GM21423 (cell line): ENCODE measurements around the gene ADCYAP1.

Source experiments
- ATAC-seq: cut with Tn5 transposase; IDR thresholded peaks from one replicate; pipeline ENCODE4 v1.9.1; 2021; ENCODE audit warnings: mild to moderate bottlenecking, moderate library complexity; ENCODE audit not compliant: unreplicated experiment

Gene ADCYAP1

DNA sequence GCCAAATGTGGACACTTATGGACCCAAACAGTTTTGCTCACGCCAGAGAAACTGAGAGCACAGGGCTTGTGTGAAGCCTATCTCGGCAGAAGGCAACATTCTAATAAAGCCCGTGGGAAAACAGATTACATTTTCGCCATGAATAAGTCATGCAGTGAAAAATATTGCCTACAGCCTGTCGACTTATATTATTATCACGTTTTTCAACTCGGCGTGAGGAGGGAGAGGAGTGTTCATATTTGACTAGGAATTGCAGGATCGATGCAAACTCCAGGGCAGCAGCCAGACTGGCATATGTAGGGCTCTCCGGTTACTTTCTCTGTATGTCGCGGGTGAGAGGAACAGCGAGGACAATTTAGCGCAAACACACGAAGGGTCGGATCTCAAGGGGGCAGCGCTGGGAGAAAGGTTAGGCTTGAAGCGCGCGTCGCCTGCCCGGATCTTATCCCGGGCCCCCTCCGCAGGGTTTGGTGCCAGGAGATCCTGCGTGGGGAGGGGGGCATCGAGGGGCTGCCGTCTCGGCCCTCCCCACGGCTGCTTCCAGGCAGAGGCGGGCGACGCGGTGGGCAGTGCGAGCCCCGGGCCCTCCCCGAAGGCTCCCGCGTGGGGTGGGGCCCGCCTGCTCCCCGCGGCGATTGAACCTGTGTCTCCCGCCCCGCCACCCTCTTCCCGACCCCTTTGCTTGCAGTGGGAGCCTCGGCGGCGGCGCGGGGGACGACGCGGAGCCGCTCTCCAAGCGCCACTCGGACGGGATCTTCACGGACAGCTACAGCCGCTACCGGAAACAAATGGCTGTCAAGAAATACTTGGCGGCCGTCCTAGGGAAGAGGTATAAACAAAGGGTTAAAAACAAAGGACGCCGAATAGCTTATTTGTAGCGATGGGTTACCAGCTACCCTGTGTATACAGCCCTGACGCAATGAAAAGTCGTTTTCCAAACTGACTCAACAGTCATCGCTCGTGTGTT lies 4.4 kb downstream of the ADCYAP1 start:
- no peak for ATAC-seq

DNA sequence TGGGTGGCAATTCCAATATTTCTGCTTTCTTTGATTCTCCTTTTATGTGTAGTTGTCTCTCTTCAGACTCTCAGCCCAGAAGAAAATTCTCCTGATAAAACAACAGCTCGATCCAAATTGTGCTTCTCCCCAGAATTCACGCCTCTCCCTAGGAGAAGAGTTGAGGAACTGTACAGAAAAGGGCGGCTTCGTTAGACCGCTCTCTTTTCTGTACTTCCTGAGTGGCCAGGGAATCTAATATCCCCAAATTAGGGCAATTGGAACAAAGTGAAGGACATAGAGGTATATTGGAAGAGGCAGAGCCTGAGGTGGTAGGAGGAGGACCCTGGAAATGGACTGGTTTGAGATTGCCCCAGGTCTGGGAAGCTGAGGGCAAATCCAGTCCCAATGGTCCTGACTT lies 5.6 kb downstream of the ADCYAP1 start:
- no peak for ATAC-seq

DNA sequence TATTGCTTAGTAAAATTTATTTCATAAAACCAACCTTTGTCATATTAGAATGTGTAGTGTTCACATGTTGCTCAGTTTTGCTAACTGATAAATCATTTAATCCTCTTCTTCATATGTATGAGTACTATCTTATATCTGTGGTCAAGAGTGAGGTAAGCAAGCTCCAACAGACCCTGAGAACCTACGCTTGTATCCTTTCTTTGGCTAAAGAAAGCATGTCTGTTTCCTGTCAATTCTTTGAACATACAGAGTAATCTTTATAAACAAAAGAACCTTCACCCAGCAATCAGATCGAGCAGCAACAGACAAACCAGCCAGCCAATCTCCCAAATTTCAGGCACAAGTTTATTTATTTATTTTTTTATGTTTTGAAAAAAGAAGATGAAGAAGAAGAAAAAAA lies 6.4 kb downstream of the ADCYAP1 start:
- no peak for ATAC-seq

DNA sequence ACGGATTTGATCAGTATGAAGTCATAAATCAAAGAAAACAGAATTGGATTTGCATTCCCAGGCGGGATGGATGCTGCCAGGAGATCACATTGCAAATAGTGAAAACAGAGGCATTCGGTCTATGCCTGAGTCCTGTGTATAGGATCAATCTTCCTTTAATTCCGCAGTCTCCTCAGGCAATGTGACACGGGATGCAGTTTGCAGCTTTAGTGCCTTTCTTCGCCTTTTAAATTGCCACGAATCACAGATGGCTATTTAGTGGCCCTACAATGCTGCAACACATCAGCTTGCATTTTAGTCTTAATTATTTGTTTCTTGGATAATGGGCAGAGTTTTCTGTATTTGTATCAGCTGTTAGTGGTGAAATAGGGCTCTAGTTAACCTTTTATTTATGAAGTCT lies 6.8 kb downstream of the ADCYAP1 start:
- ATAC-seq: no peak

DNA sequence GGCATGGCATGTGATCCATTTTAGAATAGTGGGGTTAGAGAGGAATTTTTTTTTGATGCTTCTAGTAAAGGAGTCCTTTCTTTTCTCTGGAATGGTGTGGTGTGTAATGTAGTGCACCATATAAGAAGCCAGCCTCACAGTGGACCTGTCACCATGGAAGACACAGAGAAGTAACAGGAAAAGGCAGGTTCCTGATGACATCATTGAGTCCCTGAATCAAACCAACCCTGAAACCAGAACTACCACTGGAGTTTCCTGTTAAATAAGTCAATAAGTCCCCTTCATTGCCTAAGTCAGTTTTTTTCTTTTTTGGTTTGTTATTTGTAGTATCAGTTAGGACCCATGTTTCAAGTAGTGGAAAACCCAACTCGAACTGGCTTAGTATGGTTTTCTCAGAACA lies 11.9 kb downstream of the ADCYAP1 start:
- no peak for ATAC-seq

DNA sequence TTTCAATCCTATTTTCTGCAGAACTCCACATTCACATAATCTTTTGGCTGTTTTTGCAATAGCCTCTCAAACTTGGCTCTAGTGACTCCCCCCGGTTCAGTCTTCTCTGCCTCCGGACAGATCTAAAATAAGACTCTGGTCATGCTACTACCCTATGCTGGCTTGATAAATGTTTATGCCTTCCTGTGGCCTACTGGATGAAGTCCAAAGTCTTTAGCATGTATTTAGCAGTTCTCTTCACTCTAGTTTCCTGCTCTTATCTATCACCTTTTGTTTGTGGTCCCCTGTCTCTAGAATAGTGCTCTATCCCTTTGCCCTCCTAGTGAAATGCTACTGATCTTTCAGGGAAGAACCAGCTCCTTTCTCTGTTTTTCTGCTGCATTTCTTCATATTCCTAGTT lies 14.4 kb downstream of the ADCYAP1 start:
- ATAC-seq: no peak

DNA sequence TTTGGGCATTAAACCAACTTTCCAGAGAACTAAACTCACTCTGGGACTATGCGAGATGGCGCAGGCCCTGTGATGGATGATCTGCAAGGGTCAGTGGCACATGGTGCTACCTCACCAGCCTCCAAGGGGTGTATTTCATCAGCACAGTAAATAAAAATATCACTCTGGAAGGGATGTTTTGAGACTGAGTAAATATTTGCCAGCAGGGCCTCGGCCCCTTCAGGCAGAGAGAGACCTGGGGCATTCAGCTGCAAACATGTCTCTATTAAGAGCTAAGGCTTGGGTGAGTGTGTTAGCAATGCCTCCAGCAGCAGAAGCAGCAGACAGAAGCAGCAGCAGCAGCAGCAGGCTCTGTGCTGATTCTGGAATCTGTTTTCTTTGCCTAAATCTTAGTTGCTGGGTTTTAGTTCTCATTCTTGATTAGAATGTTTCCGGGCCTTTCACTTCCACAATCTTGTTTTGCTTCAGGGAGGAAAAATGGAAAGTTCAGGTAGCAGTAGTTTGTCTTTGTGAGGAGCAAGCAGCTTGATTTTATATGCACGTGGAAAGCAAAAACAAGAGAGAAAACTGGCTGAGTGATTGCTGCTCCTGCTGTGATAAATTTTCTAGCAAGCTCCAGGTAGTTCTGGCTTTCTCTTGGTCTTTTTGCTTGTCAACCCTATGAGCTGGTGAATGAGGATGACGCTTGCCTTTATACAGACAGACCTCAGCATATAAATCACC lies 18.6 kb downstream of the ADCYAP1 start:
- ATAC-seq: no peak

DNA sequence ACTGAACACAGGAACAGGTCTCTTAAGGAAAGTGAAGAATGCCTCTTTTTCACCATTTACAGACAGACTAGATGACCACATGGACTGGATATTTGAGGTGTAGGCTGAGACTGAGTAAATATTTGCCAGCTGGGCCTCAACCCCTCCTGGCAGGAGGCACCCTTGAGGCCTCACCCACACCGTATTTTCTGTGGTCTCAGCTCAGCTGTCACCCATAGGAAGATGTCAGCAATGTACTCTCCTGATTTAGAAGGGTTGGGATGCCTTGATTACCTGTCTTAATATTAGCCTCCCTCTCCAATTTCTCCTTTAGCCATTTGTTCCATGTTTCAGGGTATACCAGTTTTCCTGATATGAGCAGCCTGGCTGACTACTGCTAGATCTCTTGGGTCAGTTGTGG lies 20.3 kb downstream of the ADCYAP1 start:
- no peak for ATAC-seq

DNA sequence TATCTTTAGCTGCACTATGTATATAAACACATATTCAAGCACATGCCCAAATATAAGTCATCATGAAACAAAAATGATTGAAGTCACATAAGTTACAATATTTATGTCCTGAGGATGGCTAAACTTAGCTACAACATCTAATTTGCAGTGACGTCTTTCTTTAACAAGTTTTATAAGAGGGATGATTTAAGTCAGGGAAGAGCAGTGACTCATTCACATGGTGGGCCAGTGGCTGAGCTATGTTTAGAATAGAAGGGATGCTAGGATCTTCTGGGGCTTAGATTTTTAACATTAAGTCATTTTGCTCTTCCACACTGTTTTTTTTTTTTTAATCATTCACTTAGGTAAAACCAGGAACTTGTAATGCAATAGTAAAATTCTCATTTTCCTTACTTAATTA lies 22.3 kb downstream of the ADCYAP1 start:
- ATAC-seq: no peak

DNA sequence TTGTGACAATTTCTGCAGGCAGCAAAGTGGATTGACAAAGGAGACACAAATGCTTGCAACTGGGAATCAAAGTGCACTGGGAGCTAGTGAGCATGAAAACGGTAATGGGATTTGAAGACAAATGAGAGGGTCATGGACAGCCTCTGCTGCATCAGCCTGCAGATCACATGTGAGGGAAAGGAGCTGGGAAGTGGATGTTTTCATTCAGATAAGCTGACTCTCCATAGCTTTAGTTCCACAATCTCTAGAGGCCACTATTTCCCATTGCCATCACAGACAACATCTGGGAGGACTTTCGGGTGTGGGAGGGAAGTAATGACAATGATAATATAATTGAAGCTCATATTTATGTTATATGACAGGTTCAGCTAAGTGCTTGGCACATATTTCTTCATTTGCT lies 28.4 kb downstream of the ADCYAP1 start:
- no peak for ATAC-seq

DNA sequence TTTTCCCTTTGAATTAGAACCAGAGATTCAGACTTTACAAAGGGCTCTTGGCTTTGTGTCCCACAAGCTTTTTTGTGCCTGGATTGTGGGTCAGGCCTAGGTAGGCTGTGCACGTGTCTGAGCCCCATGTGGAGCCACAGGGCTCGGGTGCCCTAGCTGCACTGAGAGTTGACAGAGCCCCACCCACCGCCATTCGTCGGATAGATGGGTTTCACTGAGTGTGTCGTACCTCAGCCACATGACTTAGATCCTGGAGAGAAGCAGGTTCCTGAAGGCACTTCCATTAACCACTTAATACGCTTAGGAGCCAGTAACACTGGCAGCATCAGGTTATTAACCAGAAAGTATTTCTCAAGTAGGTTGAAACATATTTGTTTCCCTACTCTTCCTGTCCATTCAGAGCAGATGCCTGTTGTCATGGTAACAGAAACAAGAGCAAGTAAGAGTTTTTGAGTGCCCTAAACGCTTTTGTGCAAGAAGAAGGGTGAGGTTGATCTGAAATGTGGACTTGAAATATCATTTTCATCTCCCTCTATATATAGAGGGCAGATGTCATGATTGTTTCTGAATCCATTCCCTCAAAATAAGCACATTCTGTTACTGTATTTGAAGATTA lies 30.0 kb downstream of the ADCYAP1 start:
- ATAC-seq: no peak

DNA sequence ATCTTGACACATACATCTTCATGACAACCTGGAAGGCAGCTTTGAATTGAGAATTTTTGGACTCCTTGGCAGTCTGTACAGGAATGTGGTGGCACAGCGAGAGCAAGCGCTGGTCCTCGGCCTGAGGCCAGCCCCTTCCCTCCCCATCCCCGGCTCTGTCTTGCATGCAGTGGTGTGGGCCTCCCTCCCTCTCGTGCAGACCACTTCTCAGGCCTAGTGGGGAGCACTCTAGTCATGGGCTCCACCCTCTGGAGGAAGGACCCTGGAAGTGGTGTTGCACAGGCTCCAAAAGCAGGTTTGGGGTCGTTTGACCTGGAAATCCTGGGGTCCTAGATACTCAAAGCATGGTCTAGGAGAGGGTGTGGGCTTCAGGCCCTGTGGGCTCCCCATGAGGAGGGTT lies 32.3 kb downstream of the ADCYAP1 start:
- ATAC-seq: no peak

DNA sequence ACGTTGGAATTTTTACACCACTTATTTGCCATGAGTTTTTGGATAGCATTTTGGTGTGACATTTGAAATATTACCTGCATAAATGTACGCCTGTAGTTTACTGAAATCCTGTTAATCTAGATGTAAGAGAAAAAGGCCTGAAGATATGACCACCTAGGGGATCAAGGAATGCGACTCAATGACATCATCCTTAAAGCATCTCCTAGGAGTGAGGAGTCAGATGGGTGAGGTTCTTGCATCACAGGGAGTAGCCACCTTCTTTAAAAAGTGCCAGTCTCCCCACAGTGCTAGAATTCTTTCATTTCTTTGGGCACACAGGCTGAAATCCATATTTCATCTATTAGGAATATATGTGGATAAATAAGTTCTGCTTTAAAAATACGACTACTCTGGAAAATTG lies 34.5 kb downstream of the ADCYAP1 start:
- no peak for ATAC-seq

DNA sequence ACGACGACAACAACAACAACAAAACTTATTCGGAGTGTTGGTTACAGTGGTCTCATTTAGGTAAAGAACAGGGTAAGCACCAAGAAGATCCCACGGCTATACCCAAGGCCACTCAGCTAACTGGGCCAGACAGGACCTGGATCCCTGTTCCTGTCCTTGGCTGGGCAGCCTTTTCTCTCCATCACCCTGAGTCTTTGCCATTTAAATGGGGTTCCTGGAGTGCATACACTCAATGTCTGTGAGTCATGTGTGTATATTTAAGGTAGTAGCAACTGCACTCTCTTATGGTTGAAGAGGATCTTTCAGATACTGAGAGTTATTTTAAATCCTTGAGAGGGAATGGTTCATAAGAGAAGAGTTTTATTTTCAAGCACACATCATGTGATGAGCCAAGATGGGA lies 35.3 kb downstream of the ADCYAP1 start:
- no peak for ATAC-seq

DNA sequence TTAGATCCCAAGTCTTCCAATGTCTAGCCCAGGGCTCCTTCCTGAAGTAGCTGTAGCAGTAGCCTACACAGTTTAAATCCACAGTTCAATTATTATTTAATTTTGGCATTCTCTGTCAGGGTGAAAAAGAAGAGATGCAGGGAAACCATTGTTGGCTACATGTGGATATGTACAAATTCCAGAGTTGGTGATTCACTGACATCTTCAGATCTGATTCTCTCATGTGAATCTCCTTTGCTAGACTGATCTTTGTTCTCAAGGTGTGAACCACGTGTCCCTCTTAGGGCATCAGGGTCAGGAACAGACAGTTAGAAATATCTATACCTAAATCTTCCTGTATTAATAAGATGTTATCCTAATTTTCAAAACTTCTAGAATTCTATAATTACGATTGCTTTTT lies 36.7 kb downstream of the ADCYAP1 start:
- ATAC-seq: no peak

DNA sequence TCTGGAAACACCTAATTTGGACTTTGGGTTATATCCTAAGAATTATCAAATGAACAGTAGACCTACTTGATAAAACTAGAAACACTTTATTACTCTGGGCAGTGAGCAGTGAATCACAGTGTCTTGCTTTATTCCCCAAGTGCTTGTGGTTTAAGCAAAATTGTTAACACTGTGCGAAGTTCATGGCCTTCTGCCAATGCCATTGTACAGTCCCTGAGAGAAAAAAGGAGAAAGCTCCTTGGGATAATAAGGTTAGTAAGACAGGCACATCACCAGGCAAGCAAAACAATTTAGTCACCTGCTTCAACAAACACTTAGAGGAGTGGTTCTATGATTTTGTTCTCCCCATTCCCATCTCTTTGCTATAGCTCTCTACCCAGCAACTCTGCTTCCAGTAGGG lies 39.8 kb downstream of the ADCYAP1 start:
- no peak for ATAC-seq

DNA sequence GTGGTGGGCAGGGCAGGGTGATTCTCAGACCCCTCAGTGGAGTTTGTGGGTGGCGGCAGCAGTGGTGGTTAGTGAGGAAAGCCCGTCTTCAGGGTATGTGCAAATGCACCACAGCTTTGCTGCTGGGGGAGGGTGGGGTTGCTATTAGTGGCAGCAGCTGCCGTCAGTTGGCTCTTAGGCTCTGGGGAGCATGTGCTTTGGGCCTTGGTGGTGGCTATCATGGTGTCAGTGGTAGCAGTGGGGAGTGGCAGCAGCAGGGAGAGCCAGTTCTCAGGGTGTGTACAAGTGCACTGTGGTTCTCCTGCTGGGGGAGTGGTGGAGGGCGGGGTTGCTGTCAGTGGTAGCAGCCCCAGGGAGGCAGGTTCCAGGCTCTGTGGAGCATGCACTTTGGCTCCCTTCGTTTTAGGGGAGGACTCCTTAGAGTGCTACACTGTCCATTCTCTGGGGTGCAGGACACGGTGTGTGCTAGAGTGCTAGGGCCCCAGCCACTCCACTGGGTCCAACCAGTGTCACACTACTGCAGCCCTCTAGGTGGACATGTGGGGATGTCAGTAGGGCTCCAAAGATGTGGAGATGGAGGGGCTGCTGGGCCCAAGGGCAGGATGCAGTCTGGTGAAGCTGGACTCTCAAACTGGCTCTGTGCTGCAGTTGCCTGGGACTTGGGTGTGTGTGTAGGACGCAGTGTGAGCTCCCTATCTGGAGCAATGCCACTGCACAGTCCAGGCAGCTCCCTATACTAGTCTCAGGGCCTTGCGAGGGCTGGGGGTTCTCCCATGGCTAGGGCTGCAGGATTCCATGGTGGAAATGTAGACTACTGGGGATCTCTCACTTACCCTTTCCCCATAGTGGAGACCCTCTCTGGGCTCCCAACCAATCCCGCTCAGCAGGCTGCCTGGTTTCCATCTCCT lies 45.3 kb downstream of the ADCYAP1 start:
- ATAC-seq: no peak

DNA sequence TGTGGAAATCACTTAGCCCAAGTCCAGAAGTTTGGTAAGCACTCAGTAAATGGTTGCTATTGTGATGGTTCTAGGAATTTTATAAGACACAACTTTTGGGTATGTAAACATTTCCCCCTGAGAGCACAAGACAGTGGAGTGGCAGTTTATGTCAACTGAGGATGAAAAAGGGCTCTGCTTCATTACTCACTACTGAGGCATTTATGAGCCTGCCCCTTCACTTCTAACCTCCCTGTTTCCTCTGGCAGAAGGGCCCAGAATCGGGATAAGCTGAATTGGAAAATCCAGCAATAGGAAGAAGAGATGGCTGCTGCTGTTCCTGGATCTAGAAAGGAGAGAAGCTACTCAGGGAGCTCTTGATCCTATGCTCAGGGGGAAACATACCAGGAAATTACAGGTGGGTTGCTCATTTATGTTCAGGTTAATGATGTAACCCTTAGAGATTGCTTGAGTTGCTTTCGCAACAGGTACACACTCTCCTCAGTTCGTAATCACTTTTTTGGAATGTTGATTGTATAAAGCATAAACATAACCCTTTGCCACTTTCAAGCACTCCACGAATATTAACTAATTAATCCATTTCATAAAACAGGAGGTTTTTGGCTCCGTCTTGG lies 46.3 kb downstream of the ADCYAP1 start:
- ATAC-seq: no peak

DNA sequence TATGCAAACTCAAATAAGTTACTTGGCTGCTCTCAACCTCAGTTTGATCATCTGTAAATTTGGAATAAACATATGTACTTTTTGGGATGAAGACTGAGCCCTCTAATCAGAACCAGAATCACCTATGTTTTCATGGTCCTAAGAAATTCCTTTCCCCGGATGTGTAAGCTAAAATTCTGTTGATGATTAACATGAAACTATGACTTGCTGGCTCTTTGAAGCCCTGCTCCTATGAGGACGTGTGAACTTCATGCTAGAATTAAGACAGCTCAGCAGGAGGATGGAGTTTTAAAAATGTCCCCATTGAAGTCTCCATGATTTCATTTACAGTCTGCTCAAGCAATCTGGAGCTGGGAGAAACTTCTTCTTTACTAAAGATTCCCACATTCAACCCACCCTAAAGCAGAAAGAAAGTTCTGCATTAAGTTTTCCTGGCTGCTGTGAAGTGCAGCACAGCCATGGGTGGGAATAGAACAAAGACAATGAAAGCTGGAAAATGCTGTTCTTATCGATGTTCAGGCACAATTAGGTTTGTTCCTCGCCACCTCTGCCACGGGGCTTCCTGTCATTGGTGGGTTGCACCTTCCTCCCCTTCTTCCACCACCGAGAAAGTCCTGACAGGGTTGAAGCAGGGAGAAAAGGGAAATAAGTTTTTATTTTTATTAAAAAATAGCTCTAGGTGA lies 50.9 kb downstream of the ADCYAP1 start:
- ATAC-seq: no peak

DNA sequence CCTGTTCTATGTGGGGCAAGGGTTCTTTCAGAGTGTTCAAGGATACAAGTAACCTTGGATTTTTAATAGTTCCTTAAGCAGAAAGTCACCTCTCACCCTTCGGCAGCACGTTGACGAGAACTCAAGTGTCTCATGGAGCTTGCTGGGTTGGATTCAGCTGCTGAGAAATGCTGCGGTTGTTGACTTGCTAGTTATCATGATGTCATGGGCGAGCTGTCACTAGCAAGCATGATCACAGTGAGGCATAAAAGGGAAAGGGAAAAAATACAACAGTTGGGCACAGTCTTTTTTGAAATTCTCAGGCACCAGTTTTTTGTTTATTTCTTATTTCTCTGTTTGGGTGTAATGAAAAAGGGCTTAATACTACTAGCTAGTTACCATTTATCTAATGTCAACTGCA lies 53.2 kb downstream of the ADCYAP1 start:
- ATAC-seq: no peak
